ENCODE data around the gene ARHGAP18.

DNA sequence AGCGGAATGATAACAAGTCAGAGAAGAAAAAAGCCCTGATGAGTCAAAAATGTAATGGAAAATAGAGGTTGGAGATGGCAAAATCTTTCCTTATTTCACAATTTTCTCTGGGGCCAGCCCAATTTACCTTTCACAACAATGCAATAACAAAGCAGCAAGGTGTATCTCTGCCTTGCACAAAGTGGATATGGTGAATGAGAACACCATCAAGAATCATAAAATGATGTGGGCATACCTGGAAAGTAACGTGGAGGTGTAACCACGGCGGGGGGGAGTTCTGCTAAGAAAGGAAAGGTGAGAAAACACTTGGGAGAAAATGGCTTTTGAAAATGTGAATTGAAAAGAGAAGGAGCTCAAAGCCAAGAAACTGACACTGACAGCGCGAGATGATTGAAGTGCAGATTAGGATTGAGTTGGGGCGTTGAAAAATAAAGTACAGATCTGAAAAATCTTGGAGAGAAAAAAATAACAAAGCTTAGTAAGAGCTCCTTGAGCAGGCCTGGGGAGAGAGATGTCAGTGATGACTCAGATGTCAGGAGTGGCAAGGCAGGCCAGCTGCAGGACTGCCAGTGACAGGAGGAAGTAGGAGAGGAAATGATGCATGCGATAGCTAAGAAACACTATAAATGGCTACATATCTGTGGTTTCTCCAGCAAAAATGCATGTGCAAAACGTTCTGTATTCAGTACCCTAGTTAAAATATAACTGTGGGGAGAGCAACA, 26.2 kb downstream of the ARHGAP18 start:
- TF ChIP-seq FOXK2 (IDR thresholded peaks at IDR 0.05) (no peak), HDGF (IDR thresholded peaks at IDR 0.05; ENCODE audit: borderline replicate concordance) (no peak), ZNF384 (IDR thresholded peaks at IDR 0.05) (no peak), FOXM1 (IDR thresholded peaks at IDR 0.05; ENCODE audit: borderline replicate concordance) (no peak), L3MBTL2 (conservative IDR thresholded peaks at IDR 0.05) (no peak), BHLHE40 (IDR thresholded peaks at IDR 0.05; ENCODE audit: borderline replicate concordance) (no peak), ELF4 (IDR thresholded peaks at IDR 0.05) (no peak), SUZ12 (IDR thresholded peaks at IDR 0.05) (no peak), FOXA1 (IDR thresholded peaks at IDR 0.05) (no peak), TARDBP (IDR thresholded peaks at IDR 0.05) (no peak), ARNT (IDR thresholded peaks at IDR 0.05) (no peak), CTBP1 (IDR thresholded peaks at IDR 0.05; ENCODE audit: borderline replicate concordance) (no peak)
